GM23338 (cell line): ENCODE data around the gene PPP1R18. TPM values are rescaled to one million over a fixed set of nuclear protein-coding genes. Genes with fewer than 3 reads are reported as not detected.
A peak's percentile ranks its signal among the peaks of the same experiment; 100 is the strongest.

Experiments
- ATAC-seq: fragments of 200-7000 bp; cut with Tn5 transposase; 3 replicates; pipeline ENCODE4 v1.9.1; 2020
- DNase-seq: peaks from one replicate; pipeline ENCODE4 v3.0.0-alpha.2; 2015; ENCODE audit warnings: low spot score
- H2AFZ ChIP-seq: fragments of 200-600 bp; sonication (generic); 2 replicates; pipeline ENCODE4 v1.8.0; 2016; ENCODE audit warnings: antibody characterized with exemption, mild to moderate bottlenecking, moderate library complexity
- H3F3A ChIP-seq: fragments of 200-600 bp; sonication (generic); replicated peaks from 2 replicates; pipeline ENCODE4 v1.8.0; 2017; ENCODE audit warnings: antibody characterized with exemption, mixed run types, low read depth
- H3K27ac ChIP-seq: fragments of 200-600 bp; sonication (generic); 2 replicates; pipeline ENCODE4 v1.6.1; 2016; ENCODE audit warnings: low read depth
- H3K27me3 ChIP-seq: fragments of 200-600 bp; sonication (generic); 2 replicates; pipeline ENCODE4 v1.8.0; 2016; ENCODE audit warnings: mild to moderate bottlenecking, mixed run types, moderate library complexity; ENCODE audit not compliant: insufficient read depth
- H3K36me3 ChIP-seq: fragments of 200-600 bp; sonication (generic); 2 replicates; pipeline ENCODE4 v1.8.0; 2016; ENCODE audit warnings: mild to moderate bottlenecking; ENCODE audit not compliant: insufficient read depth
- H3K4me1 ChIP-seq: fragments of 200-600 bp; sonication (generic); 2 replicates; pipeline ENCODE4 v1.8.0; 2016; ENCODE audit warnings: mild to moderate bottlenecking, moderate library complexity; ENCODE audit not compliant: insufficient read depth
- H3K4me2 ChIP-seq: fragments of 200-600 bp; sonication (generic); 2 replicates; pipeline ENCODE4 v1.7.1; 2017; ENCODE audit warnings: mixed run types
- H3K4me3 ChIP-seq: fragments of 200-600 bp; sonication (generic); 2 replicates; pipeline ENCODE4 v1.6.1; 2016; ENCODE audit warnings: mixed run types
- H3K79me2 ChIP-seq: fragments of 200-600 bp; sonication (generic); replicated peaks from 2 replicates; pipeline ENCODE4 v1.8.0; 2017; ENCODE audit warnings: mild to moderate bottlenecking; ENCODE audit not compliant: insufficient read depth
- H3K9me2 ChIP-seq: fragments of 200-600 bp; sonication (generic); 2 replicates; pipeline ENCODE4 v1.8.0; 2017; ENCODE audit not compliant: insufficient read depth
- H4K20me1 ChIP-seq: fragments of 200-600 bp; sonication (generic); replicated peaks from 2 replicates; pipeline ENCODE4 v1.8.0; 2017; ENCODE audit warnings: mild to moderate bottlenecking; ENCODE audit not compliant: insufficient read depth
- H3K27ac Mint-ChIP-seq: 2 replicates; pipeline ENCODE4 v1.8.0; 2020; ENCODE audit warnings: inconsistent platforms, mild to moderate bottlenecking, moderate library complexity, mixed read lengths
- H3K27me3 Mint-ChIP-seq: 3 replicates; pipeline ENCODE4 v1.8.0; 2022; ENCODE audit warnings: low read depth, mild to moderate bottlenecking, moderate library complexity, mixed read lengths, inconsistent platforms; ENCODE audit not compliant: insufficient read depth, poor library complexity
- H3K36me3 Mint-ChIP-seq: 3 replicates; pipeline ENCODE4 v1.8.0; 2021; ENCODE audit warnings: low read depth, mild to moderate bottlenecking, inconsistent platforms, moderate library complexity, mixed read lengths
- H3K4me1 Mint-ChIP-seq: 3 replicates; pipeline ENCODE4 v1.8.0; 2020; ENCODE audit warnings: mild to moderate bottlenecking, inconsistent platforms, mixed read lengths
- H3K4me3 Mint-ChIP-seq: 3 replicates; pipeline ENCODE4 v1.8.0; 2021; ENCODE audit warnings: moderate library complexity, mild to moderate bottlenecking, inconsistent platforms, mixed read lengths
- H3K9me3 Mint-ChIP-seq: 3 replicates; pipeline ENCODE4 v1.8.0; 2020; ENCODE audit warnings: moderate library complexity, mild to moderate bottlenecking, inconsistent platforms, mixed read lengths
- CREB1 ChIP-seq: fragments of 250-450 bp; sonication (Bioruptor Pico); IDR thresholded peaks from 2 replicates; pipeline ENCODE4 v1.5.0; 2020; ENCODE audit warnings: low read depth, mild to moderate bottlenecking, moderate library complexity
- EZH2 ChIP-seq: fragments of 200-600 bp; sonication (generic); IDR thresholded peaks from one replicate; pipeline ENCODE4 v1.8.0; 2017; ENCODE audit warnings: antibody characterized with exemption, mild to moderate bottlenecking, low read depth; ENCODE audit not compliant: unreplicated experiment
- EZH2phosphoT487 ChIP-seq: fragments of 200-600 bp; sonication (generic); IDR thresholded peaks from one replicate; pipeline ENCODE4 v1.8.1; 2018; ENCODE audit warnings: antibody characterized with exemption; ENCODE audit not compliant: unreplicated experiment
- JUNB ChIP-seq: IDR thresholded peaks from one replicate; pipeline ENCODE4 v1.6.1; 2016; ENCODE audit warnings: antibody characterized with exemption; ENCODE audit not compliant: unreplicated experiment
- NANOG ChIP-seq: IDR thresholded peaks from 2 replicates; pipeline ENCODE4 v1.6.1; 2016; ENCODE audit warnings: antibody characterized with exemption, borderline replicate concordance
- POLR2AphosphoS5 ChIP-seq: IDR thresholded peaks from 2 replicates; pipeline ENCODE4 v1.6.1; 2016; ENCODE audit warnings: antibody characterized with exemption, low read depth
- STAT1 ChIP-seq: IDR thresholded peaks from one replicate; pipeline ENCODE4 v1.6.1; 2016; ENCODE audit warnings: antibody characterized with exemption; ENCODE audit not compliant: unreplicated experiment
- ZNF114 ChIP-seq: fragments of 250-450 bp; sonication (Bioruptor Pico); IDR thresholded peaks from 2 replicates; pipeline ENCODE4 v1.5.0; 2020; ENCODE audit warnings: mild to moderate bottlenecking, moderate library complexity
- ZNF331 ChIP-seq: fragments of 250-450 bp; sonication (Bioruptor Pico); IDR thresholded peaks from 2 replicates; pipeline ENCODE4 v1.5.0; 2020; ENCODE audit warnings: low read depth, mild to moderate bottlenecking, moderate library complexity
- polyA plus RNA-seq: library from polyadenylated mRNA; unstranded; fragments of >200 nt; fragmentation: Nextera tagmentation; extraction: Ambion mirVana; gene quantifications from 2 replicates; pipeline ENCODE4 v1.2.1, GENCODE V29; 2016
- total RNA-seq: library from RNA; depleted of rRNA; stranded (reverse); fragments of >200 nt; shearing (Covaris generic); gene quantifications from 2 replicates; pipeline ENCODE4 v1.2.3, GENCODE V29; 2014
- TF ChIP-seq, protein P1 (sequence below), 2 experiments: fragments of 200-600 bp in 1 of 2; sonication (generic) in 1 of 2; conservative IDR thresholded peaks; 2 replicates each; pipeline versions ENCODE4 v1.5.1 to v1.6.1; 2016 to 2017; ENCODE audit warnings: antibody characterized with exemption in 2 of 2, low read depth in 2 of 2, mild to moderate bottlenecking in 2 of 2, moderate library complexity in 1 of 2
- TF ChIP-seq, protein P2 (sequence below): IDR thresholded peaks from 2 replicates; pipeline ENCODE4 v1.6.1; 2016; ENCODE audit warnings: antibody characterized with exemption
- TF ChIP-seq, protein P3 (sequence below): IDR thresholded peaks from one replicate; pipeline ENCODE4 v1.6.1; 2018; ENCODE audit warnings: antibody characterized with exemption; ENCODE audit not compliant: unreplicated experiment
- TF ChIP-seq, protein P4 (sequence below): fragments of 250-450 bp; sonication (Bioruptor Pico); IDR thresholded peaks from 2 replicates; pipeline ENCODE4 v1.5.0; 2020; ENCODE audit warnings: mild to moderate bottlenecking, moderate library complexity

PPP1R18 gene
- total and polyA plus RNA-seq, 2 experiments from 2014 or later, result 17.1 to 19.2 TPM

DNA sequence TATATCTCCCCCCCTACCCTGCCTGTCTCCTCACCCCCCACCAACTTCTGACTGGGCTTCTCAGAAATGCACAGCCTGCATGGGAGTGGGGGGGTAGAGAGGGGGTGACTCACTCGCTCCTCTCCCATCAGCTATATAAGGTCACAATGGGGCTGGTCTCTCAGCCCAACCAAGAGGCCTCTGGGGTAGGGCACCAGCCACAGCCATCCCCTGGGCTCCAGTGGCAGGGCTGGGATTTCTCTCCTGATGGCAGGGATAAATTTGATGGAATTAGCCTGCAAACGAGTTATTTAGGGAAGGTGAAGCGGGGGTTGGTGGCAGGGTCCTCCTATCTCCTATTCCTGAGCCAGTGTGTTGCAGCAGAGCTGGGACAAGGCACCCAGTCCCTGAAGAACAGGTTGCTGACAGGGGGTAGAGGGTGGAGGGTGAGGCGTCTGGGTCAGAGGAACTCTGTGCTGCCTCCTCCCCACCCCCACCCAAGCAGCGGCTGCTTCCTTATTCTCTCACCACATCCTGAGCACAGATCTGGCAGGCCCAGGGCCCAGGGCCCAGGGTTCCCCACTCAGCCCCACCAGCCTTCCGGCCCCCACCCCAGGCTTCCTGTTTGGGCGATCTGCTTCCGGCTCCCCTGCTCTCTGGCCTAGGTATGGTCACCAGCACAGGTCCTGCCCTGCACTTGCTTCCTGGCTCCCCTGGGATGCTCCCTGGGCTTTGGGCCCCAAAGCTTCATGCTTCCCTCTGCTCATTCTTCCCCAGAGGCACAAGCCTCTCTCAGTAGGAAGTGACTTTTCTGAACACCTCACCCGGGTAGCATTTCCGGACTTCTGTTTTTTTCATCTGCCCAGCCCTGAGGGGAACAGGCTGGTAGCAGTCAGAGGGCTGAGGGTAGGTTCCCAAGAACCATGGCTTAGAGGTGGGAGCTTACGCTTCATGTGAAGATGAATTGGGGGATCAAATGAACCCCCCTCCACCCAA is 4.0 kb downstream of the PPP1R18 start:
- peak overlapping the region; percentile 63 for H3K4me3 Mint-ChIP-seq
- peaks cover 21% of the 10 kb centered on the region for H3K27me3 Mint-ChIP-seq
- H2AFZ ChIP-seq, result no peak overlapping the region
- H3K27ac Mint-ChIP-seq, result peak overlapping the region; percentile 39
- peaks cover 57% of the 10 kb centered on the region for H3K4me1 Mint-ChIP-seq
- no peaks in the 10 kb centered on the region for H3K9me2 ChIP-seq
- peaks cover 45% of the 10 kb centered on the region for H3K4me1 ChIP-seq
- peak overlapping the region; percentile 76 for H3K4me2 ChIP-seq
- no peaks in the 10 kb centered on the region for H3K36me3 ChIP-seq
- DNase-seq (peak; percentile 50), ATAC-seq (peak; percentile 15)
- TF ChIP-seq, protein P1, sequence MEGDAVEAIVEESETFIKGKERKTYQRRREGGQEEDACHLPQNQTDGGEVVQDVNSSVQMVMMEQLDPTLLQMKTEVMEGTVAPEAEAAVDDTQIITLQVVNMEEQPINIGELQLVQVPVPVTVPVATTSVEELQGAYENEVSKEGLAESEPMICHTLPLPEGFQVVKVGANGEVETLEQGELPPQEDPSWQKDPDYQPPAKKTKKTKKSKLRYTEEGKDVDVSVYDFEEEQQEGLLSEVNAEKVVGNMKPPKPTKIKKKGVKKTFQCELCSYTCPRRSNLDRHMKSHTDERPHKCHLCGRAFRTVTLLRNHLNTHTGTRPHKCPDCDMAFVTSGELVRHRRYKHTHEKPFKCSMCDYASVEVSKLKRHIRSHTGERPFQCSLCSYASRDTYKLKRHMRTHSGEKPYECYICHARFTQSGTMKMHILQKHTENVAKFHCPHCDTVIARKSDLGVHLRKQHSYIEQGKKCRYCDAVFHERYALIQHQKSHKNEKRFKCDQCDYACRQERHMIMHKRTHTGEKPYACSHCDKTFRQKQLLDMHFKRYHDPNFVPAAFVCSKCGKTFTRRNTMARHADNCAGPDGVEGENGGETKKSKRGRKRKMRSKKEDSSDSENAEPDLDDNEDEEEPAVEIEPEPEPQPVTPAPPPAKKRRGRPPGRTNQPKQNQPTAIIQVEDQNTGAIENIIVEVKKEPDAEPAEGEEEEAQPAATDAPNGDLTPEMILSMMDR (conservative IDR thresholded peaks at IDR 0.05; ENCODE audit: low read depth in 2 of 2), result no peak
- TF ChIP-seq, protein P2, sequence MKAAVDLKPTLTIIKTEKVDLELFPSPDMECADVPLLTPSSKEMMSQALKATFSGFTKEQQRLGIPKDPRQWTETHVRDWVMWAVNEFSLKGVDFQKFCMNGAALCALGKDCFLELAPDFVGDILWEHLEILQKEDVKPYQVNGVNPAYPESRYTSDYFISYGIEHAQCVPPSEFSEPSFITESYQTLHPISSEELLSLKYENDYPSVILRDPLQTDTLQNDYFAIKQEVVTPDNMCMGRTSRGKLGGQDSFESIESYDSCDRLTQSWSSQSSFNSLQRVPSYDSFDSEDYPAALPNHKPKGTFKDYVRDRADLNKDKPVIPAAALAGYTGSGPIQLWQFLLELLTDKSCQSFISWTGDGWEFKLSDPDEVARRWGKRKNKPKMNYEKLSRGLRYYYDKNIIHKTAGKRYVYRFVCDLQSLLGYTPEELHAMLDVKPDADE, result no peak
- TF ChIP-seq EZH2phosphoT487 (no peak), JUNB (no peak), STAT1 (no peak), ZNF331 (no peak), NANOG (no peak), CREB1 (CRISPR knock-in tag) (no peak), POLR2AphosphoS5 (no peak), EZH2 (no peak), ZNF114 (no peak)
- TF ChIP-seq, protein P3, sequence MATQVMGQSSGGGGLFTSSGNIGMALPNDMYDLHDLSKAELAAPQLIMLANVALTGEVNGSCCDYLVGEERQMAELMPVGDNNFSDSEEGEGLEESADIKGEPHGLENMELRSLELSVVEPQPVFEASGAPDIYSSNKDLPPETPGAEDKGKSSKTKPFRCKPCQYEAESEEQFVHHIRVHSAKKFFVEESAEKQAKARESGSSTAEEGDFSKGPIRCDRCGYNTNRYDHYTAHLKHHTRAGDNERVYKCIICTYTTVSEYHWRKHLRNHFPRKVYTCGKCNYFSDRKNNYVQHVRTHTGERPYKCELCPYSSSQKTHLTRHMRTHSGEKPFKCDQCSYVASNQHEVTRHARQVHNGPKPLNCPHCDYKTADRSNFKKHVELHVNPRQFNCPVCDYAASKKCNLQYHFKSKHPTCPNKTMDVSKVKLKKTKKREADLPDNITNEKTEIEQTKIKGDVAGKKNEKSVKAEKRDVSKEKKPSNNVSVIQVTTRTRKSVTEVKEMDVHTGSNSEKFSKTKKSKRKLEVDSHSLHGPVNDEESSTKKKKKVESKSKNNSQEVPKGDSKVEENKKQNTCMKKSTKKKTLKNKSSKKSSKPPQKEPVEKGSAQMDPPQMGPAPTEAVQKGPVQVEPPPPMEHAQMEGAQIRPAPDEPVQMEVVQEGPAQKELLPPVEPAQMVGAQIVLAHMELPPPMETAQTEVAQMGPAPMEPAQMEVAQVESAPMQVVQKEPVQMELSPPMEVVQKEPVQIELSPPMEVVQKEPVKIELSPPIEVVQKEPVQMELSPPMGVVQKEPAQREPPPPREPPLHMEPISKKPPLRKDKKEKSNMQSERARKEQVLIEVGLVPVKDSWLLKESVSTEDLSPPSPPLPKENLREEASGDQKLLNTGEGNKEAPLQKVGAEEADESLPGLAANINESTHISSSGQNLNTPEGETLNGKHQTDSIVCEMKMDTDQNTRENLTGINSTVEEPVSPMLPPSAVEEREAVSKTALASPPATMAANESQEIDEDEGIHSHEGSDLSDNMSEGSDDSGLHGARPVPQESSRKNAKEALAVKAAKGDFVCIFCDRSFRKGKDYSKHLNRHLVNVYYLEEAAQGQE, result no peak
- TF ChIP-seq, protein P4, sequence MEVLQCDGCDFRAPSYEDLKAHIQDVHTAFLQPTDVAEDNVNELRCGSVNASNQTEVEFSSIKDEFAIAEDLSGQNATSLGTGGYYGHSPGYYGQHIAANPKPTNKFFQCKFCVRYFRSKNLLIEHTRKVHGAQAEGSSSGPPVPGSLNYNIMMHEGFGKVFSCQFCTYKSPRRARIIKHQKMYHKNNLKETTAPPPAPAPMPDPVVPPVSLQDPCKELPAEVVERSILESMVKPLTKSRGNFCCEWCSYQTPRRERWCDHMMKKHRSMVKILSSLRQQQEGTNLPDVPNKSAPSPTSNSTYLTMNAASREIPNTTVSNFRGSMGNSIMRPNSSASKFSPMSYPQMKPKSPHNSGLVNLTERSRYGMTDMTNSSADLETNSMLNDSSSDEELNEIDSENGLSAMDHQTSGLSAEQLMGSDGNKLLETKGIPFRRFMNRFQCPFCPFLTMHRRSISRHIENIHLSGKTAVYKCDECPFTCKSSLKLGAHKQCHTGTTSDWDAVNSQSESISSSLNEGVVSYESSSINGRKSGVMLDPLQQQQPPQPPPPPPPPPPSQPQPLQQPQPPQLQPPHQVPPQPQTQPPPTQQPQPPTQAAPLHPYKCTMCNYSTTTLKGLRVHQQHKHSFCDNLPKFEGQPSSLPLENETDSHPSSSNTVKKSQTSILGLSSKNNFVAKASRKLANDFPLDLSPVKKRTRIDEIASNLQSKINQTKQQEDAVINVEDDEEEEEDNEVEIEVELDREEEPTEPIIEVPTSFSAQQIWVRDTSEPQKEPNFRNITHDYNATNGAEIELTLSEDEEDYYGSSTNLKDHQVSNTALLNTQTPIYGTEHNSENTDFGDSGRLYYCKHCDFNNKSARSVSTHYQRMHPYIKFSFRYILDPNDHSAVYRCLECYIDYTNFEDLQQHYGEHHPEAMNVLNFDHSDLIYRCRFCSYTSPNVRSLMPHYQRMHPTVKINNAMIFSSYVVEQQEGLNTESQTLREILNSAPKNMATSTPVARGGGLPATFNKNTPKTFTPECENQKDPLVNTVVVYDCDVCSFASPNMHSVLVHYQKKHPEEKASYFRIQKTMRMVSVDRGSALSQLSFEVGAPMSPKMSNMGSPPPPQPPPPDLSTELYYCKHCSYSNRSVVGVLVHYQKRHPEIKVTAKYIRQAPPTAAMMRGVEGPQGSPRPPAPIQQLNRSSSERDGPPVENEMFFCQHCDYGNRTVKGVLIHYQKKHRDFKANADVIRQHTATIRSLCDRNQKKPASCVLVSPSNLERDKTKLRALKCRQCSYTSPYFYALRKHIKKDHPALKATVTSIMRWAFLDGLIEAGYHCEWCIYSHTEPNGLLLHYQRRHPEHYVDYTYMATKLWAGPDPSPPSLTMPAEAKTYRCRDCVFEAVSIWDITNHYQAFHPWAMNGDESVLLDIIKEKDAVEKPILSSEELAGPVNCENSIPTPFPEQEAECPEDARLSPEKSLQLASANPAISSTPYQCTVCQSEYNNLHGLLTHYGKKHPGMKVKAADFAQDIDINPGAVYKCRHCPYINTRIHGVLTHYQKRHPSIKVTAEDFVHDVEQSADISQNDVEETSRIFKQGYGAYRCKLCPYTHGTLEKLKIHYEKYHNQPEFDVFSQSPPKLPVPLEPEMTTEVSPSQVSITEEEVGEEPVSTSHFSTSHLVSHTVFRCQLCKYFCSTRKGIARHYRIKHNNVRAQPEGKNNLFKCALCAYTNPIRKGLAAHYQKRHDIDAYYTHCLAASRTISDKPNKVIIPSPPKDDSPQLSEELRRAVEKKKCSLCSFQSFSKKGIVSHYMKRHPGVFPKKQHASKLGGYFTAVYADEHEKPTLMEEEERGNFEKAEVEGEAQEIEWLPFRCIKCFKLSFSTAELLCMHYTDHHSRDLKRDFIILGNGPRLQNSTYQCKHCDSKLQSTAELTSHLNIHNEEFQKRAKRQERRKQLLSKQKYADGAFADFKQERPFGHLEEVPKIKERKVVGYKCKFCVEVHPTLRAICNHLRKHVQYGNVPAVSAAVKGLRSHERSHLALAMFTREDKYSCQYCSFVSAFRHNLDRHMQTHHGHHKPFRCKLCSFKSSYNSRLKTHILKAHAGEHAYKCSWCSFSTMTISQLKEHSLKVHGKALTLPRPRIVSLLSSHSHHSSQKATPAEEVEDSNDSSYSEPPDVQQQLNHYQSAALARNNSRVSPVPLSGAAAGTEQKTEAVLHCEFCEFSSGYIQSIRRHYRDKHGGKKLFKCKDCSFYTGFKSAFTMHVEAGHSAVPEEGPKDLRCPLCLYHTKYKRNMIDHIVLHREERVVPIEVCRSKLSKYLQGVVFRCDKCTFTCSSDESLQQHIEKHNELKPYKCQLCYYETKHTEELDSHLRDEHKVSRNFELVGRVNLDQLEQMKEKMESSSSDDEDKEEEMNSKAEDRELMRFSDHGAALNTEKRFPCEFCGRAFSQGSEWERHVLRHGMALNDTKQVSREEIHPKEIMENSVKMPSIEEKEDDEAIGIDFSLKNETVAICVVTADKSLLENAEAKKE (CRISPR knock-in tag), result no peak
- H3K9me3 Mint-ChIP-seq, result no peaks in the 10 kb centered on the region; the same call in 2 of the 3 replicates
- peaks cover 22% of the 10 kb centered on the region for H3K79me2 ChIP-seq
- H3K27me3 ChIP-seq, result 0 out of 2 replicates have a peak, but pooled peaks cover 5% of the 10 kb centered on the region
- 0 out of 2 replicates have a peak, but pooled peaks cover 9% of the 10 kb centered on the region for H3F3A ChIP-seq
- peak overlapping the region; percentile 46 for H3K4me3 ChIP-seq
- peak overlapping the region; percentile 74 for H3K27ac ChIP-seq
- no peaks in the 10 kb centered on the region; the same call in 1 of the 2 replicates for H4K20me1 ChIP-seq
- peaks cover 21% of the 10 kb centered on the region for H3K36me3 Mint-ChIP-seq
